ENCODE measurements around the gene OR2F1. TPM values are rescaled to one million over a fixed set of nuclear protein-coding genes. Genes with fewer than 3 reads are reported as not detected.

Gene OR2F1
- total and polyA plus RNA-seq, 4 donors = under 0.01 to 0.05 TPM; not detected in 2

DNA sequence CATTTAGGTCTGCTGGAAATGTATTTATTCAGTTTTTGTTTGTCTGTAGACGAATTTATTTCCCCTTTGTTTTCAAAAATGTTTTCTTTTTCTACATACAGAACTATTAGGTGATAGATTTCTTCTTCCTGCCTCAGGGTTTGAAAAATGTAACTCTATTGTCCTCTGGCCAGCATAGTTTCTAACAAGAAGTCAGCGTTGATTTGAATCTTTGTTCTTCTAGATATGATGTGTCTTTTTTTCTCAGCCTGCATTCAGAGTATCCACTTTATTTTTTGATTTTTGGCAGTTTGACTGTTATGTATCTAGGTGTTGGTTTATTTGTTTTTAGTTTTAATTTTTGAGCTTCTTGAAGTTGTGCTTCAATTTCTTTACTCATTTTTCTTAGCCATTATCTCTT, 7.5 kb upstream of the OR2F1 start:
- Histone ChIP-seq H3K4me3 (ENCODE audit: low read depth in 1 of 3, low read length in 3 of 3) (no peak overlapping the region), H3K27me3 (ENCODE audit: control insufficient read depth in 4 of 4, insufficient read depth in 4 of 4, low read length in 3 of 4) (no peaks in the 10 kb centered on the region), H3K9ac (ENCODE audit: low read depth in 1 of 2, low read length in 2 of 2) (no peak overlapping the region), H3K27ac (ENCODE audit: low read depth in 1 of 2, low read length in 2 of 2) (no peak overlapping the region), H3K36me3 (ENCODE audit: control insufficient read depth in 4 of 4, insufficient read depth in 3 of 4, low read depth in 1 of 4, low read length in 3 of 4) (no peaks in the 10 kb centered on the region), H3K4me1 (ENCODE audit: control insufficient read depth in 4 of 4, insufficient read depth in 4 of 4, low read length in 3 of 4) (no peaks in the 10 kb centered on the region), H3K9me3 (ENCODE audit: control insufficient read depth in 4 of 4, low read length in 3 of 4) (no peaks in the 10 kb centered on the region)
- WGBS = 72% methylated on average over 2 of the region's 2 CpGs
- TF ChIP-seq, protein P1, sequence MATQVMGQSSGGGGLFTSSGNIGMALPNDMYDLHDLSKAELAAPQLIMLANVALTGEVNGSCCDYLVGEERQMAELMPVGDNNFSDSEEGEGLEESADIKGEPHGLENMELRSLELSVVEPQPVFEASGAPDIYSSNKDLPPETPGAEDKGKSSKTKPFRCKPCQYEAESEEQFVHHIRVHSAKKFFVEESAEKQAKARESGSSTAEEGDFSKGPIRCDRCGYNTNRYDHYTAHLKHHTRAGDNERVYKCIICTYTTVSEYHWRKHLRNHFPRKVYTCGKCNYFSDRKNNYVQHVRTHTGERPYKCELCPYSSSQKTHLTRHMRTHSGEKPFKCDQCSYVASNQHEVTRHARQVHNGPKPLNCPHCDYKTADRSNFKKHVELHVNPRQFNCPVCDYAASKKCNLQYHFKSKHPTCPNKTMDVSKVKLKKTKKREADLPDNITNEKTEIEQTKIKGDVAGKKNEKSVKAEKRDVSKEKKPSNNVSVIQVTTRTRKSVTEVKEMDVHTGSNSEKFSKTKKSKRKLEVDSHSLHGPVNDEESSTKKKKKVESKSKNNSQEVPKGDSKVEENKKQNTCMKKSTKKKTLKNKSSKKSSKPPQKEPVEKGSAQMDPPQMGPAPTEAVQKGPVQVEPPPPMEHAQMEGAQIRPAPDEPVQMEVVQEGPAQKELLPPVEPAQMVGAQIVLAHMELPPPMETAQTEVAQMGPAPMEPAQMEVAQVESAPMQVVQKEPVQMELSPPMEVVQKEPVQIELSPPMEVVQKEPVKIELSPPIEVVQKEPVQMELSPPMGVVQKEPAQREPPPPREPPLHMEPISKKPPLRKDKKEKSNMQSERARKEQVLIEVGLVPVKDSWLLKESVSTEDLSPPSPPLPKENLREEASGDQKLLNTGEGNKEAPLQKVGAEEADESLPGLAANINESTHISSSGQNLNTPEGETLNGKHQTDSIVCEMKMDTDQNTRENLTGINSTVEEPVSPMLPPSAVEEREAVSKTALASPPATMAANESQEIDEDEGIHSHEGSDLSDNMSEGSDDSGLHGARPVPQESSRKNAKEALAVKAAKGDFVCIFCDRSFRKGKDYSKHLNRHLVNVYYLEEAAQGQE (IDR thresholded peaks at IDR 0.05) = no peak
- no peak for TF ChIP-seq HNF4G (IDR thresholded peaks at IDR 0.05)
- TF ChIP-seq SP1 (IDR thresholded peaks at IDR 0.05) = no peak
- TF ChIP-seq, protein P2, sequence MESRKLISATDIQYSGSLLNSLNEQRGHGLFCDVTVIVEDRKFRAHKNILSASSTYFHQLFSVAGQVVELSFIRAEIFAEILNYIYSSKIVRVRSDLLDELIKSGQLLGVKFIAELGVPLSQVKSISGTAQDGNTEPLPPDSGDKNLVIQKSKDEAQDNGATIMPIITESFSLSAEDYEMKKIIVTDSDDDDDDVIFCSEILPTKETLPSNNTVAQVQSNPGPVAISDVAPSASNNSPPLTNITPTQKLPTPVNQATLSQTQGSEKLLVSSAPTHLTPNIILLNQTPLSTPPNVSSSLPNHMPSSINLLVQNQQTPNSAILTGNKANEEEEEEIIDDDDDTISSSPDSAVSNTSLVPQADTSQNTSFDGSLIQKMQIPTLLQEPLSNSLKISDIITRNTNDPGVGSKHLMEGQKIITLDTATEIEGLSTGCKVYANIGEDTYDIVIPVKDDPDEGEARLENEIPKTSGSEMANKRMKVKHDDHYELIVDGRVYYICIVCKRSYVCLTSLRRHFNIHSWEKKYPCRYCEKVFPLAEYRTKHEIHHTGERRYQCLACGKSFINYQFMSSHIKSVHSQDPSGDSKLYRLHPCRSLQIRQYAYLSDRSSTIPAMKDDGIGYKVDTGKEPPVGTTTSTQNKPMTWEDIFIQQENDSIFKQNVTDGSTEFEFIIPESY (IDR thresholded peaks at IDR 0.05) = no peak
- TF ChIP-seq GABPA (IDR thresholded peaks at IDR 0.05 in 1 of 2, conservative IDR thresholded peaks at IDR 0.05 in 1 of 2) = no peak
- no peak for TF ChIP-seq YY1 (IDR thresholded peaks at IDR 0.05)
- no peak for TF ChIP-seq EGR1 (IDR thresholded peaks at IDR 0.05; ENCODE audit: low read depth in 2 of 2)
- no peak for TF ChIP-seq FOXA2 (IDR thresholded peaks at IDR 0.05)
- TF ChIP-seq NR2F2 (IDR thresholded peaks at IDR 0.05) = no peak
- no peak for TF ChIP-seq RXRA (IDR thresholded peaks at IDR 0.05)
- no peak for DNase-seq (ENCODE audit: low spot score)

DNA sequence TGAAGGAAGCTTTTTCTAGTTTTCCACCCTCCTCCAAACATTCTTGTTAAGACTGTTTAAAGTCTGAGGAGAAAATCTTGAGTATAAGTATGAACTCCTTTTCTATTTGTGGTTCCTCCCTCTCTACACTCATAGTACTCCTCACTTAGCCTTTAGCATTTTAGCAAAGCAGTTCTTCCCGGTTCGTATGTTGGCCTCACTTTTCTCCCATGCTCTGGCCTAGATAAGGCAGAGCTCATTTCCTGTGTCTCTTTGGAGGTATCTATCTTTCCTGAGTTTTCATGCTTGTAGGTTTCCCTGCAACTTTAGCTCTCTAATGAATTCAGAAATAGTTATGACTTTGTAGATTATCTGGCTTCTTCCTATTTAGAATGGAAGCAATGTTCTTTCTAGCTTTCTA, 5.9 kb upstream of the OR2F1 start:
- DNase-seq (ENCODE audit: low spot score) = no peak
- Histone ChIP-seq H3K9ac (ENCODE audit: low read depth in 1 of 2, low read length in 2 of 2) (no peak overlapping the region), H3K4me1 (ENCODE audit: control insufficient read depth in 4 of 4, insufficient read depth in 4 of 4, low read length in 3 of 4) (no peaks in the 10 kb centered on the region), H3K4me3 (ENCODE audit: low read depth in 1 of 3, low read length in 3 of 3) (no peak overlapping the region), H3K27me3 (ENCODE audit: control insufficient read depth in 4 of 4, insufficient read depth in 4 of 4, low read length in 3 of 4) (no peaks in the 10 kb centered on the region), H3K27ac (ENCODE audit: low read depth in 1 of 2, low read length in 2 of 2) (no peak overlapping the region), H3K36me3 (ENCODE audit: control insufficient read depth in 4 of 4, insufficient read depth in 3 of 4, low read depth in 1 of 4, low read length in 3 of 4) (no peaks in the 10 kb centered on the region), H3K9me3 (ENCODE audit: control insufficient read depth in 4 of 4, low read length in 3 of 4) (no peaks in the 10 kb centered on the region)
- TF ChIP-seq GABPA (IDR thresholded peaks at IDR 0.05 in 1 of 2, conservative IDR thresholded peaks at IDR 0.05 in 1 of 2) (no peak), FOXA2 (IDR thresholded peaks at IDR 0.05) (no peak), EGR1 (IDR thresholded peaks at IDR 0.05; ENCODE audit: low read depth in 2 of 2) (no peak), SP1 (IDR thresholded peaks at IDR 0.05) (no peak), TAF1 (conservative IDR thresholded peaks at IDR 0.05) (no peak), HNF4A (conservative IDR thresholded peaks at IDR 0.05) (no peak), FOXA1 (IDR thresholded peaks at IDR 0.05) (no peak), RAD21 (IDR thresholded peaks at IDR 0.05) (no peak), JUND (IDR thresholded peaks at IDR 0.05) (no peak), NR2F2 (IDR thresholded peaks at IDR 0.05) (no peak), YY1 (IDR thresholded peaks at IDR 0.05) (no peak)
- TF ChIP-seq, protein P3, sequence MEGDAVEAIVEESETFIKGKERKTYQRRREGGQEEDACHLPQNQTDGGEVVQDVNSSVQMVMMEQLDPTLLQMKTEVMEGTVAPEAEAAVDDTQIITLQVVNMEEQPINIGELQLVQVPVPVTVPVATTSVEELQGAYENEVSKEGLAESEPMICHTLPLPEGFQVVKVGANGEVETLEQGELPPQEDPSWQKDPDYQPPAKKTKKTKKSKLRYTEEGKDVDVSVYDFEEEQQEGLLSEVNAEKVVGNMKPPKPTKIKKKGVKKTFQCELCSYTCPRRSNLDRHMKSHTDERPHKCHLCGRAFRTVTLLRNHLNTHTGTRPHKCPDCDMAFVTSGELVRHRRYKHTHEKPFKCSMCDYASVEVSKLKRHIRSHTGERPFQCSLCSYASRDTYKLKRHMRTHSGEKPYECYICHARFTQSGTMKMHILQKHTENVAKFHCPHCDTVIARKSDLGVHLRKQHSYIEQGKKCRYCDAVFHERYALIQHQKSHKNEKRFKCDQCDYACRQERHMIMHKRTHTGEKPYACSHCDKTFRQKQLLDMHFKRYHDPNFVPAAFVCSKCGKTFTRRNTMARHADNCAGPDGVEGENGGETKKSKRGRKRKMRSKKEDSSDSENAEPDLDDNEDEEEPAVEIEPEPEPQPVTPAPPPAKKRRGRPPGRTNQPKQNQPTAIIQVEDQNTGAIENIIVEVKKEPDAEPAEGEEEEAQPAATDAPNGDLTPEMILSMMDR (IDR thresholded peaks at IDR 0.05; ENCODE audit: low read depth, low read length, missing input control) = no peak
- TF ChIP-seq, protein P2 (IDR thresholded peaks at IDR 0.05) = no peak
- TF ChIP-seq, protein P1 (IDR thresholded peaks at IDR 0.05) = no peak
- TF ChIP-seq, protein P4, sequence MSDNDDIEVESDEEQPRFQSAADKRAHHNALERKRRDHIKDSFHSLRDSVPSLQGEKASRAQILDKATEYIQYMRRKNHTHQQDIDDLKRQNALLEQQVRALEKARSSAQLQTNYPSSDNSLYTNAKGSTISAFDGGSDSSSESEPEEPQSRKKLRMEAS (IDR thresholded peaks at IDR 0.05) = no peak
- TF ChIP-seq, protein P5, sequence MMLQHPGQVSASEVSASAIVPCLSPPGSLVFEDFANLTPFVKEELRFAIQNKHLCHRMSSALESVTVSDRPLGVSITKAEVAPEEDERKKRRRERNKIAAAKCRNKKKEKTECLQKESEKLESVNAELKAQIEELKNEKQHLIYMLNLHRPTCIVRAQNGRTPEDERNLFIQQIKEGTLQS (IDR thresholded peaks at IDR 0.05) = no peak
- 79% methylated on average over 2 of the region's 2 CpGs for WGBS
